Dedifferentiated amniotic fluid mesenchymal stem cell (primary cell): ENCODE results near the gene NPHP4.
A peak's percentile ranks its signal among the peaks of the same experiment; 100 is the strongest.

Experiments
- DNase-seq: peaks from one replicate; pipeline ENCODE4 v3.0.0-alpha.2; 2016; ENCODE audit errors: extremely low spot score

The NPHP4 gene

GRCh38 chr1:5971471-5972197 lies 20.6 kb downstream of the NPHP4 start:
- DNase-seq = no peak

GRCh38 chr1:5970610-5971273 lies 21.5 kb downstream of the NPHP4 start:
- DNase-seq = no peak

DNA sequence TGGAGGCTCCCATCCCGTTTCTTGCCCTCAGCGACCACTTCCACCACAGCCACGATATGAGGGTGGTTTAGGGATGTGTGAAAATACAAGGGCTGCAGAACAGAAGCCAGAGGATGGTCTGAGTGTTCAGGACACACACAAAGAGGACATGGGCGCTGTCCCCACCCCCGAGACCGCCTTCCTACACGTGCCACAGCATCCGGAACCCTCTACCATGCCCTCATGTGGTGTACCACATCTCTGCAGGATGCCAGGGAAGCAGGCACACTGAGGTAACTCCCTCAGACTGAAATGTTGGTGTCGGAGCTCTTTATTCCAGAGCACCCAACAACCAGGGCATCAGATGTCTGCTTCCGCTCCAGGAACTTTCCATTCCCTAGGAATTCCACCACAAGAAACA lies 23.1 kb downstream of the NPHP4 start:
- no peak for DNase-seq

DNA sequence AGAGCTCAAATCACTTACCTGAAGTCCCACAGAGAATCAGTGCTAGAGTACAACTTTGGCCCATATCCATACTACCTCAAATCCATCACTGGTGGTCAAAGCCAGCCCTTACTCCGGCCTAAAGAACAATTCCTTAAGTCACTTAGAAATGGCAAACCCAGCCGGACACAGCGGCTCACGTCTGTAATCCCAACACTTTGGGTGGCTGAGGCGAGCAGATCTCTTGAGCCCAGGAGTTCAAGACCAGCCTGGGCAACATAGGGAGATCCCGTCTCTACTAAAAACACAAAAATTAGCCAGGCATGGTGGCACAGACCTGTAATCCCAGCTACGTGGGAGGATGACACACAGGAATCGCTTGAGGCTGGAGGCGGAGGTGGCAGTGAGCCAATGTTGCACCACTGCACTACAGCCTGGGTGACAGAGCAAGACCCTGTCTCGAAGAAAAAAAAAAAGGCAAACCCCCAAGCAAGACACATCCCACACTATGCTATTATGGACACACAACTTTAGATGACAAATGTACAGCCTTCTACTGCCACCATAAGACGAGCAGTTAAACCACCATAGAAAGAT lies 24.0 kb downstream of the NPHP4 start:
- DNase-seq = no peak

- peak; percentile 16 for DNase-seq
Measured at GRCh38 chr1:5967351-5968160, 24.7 kb downstream of the NPHP4 start.

DNA sequence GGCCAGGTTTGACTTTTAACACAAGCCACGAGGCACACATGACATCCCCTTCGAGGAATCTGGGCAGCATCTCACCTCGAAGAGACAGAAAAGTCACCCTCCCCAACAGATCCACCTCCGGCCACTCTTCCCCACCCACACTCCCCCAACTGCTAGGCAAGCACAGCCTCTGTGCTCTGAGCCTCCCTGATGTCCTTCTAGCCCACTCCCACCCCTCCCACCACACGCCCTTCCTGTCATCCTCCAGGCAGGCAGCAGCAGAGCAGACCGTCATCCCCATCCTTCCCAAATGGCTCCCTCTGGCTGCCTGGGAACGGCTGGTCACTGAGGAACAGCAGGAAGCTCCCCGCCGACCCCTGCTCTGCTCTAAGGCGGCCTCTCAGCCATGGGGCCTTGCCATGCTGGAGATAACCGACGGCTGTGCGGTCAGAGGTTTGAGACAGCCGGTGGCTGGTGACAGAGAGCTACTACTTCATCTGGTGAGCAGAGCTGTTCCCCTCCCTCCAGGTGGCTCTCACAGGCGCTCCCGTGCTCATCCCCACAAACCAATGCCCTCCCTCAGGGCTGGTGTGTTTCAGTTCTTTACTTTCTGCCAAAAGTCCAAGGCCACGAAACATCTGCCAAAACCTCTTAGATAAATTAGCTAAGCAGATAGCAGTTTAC lies 25.6 kb downstream of the NPHP4 start:
- no peak for DNase-seq

GRCh38 chr1:5965586-5966131 lies 26.6 kb downstream of the NPHP4 start:
- DNase-seq = no peak

DNA sequence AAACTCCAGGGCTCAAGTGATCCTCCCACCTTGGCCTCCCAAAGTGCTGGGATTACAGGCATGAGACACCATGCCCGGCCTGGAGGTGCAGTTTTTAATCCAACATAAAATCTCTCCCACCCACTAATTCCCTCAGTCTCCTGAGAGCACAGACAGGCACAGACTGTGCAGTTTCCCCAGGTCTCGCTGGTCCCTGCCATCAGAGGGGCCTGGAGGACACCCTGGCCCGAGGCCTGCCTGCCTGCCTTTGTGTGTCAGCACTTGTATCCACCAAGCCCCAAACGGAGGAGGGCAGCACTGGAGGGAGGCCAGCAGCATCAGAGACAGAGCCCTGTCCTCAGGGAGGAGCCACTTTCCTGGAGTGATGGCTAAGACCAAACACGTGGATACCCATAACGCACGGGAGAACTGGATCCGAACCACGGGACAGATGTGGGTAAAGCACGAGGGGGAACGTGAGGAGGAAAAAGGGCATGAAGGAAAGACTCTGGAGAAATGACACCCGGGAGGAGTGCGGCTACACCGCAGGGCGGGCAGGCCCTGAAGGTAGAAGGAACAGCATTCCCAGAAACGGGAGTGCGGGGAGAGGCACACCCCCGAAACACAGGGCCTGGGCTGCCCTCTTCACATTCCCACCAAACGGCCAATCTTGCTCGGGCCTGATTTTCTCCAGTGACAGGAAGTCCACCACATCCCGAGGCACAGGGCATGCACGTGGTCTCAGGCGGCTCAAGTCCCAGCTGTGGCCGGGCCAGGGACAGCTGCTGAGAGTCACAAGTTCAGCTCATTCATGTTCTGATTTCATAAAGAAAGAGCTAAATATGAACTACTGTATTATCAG lies 29.7 kb downstream of the NPHP4 start:
- no peak for DNase-seq

- no peak for DNase-seq
Measured at GRCh38 chr1:5961601-5962000, 30.6 kb downstream of the NPHP4 start.

DNA sequence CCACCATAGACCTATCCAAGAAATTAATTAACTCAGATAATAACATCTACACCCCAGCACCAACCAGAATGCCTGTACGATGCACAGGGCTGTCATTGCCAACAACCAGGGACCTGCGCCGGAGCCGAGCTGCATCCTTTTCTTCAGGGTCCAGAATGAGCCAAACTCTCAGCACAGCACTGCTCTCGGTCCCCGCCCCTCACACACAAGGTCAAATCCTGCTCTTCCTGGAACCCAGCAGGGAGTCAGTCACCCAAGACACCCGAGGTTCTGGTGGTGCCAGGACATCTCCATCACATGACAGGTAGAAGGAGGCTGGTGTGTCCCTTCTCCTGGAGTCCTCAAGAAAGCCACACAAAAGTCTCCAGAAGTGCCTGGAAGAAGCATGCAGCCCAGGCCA lies 31.9 kb downstream of the NPHP4 start:
- no peak for DNase-seq

GRCh38 chr1:5959667-5960230 lies 32.5 kb downstream of the NPHP4 start:
- no peak for DNase-seq

GRCh38 chr1:5959087-5959486 lies 33.1 kb downstream of the NPHP4 start:
- no peak for DNase-seq

DNA sequence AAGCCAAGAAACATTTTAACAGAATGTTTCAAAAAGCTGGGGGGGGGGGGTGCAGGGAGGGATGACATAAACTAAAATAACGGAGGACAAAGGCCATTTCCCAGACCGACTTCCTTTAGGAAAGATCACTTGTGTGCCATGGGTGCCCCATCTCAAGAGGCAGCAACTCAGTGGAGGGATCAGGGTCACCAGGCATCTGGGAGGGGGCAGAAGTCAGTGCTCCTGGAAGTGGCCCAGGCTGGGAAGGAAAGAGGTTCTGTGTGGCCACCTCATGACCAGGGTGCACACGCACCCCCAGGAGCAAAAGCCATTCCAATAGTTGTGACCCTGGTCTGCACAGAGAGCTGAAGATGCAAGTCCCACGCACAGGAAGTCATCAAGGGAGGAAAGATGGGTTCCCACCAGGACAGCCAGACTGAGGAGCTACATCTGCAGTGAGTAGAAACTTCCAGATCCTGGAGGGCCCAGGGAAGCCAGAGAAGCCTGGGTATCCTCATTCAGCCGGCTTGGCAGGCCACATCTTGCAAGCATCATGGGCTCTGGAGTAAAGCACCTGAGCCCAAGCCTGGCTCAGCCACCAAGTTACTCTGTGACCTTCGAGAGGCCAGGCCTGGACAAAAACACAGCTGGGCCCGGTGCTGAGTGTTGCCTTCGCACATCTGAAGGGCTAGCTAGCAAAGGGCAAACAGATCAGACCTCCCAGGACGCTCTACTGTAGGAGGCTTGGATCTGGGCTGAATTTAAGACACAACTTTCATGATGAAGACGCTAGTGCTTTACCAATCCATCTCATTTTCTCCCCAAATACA lies 36.0 kb downstream of the NPHP4 start:
- no peak for DNase-seq

GRCh38 chr1:5955479-5955977 lies 36.7 kb downstream of the NPHP4 start:
- no peak for DNase-seq

GRCh38 chr1:5954964-5955363 lies 37.3 kb downstream of the NPHP4 start:
- DNase-seq = no peak

GRCh38 chr1:5953386-5953785 lies 38.8 kb downstream of the NPHP4 start:
- no peak for DNase-seq

GRCh38 chr1:5951846-5952410 lies 40.3 kb downstream of the NPHP4 start:
- DNase-seq = no peak

- no peak for DNase-seq
Measured at GRCh38 chr1:5950994-5951785, 41.0 kb downstream of the NPHP4 start.
